Activated T-helper 2 cell treated with anti-CD3 and anti-CD28 coated beads, Interferon-gamma antibody, Interleukin-2, Interleukin-4, amounts not matched to agents 10 μg/mL and 5 μg/mL and 100 μg/mL, durations not matched to agents 14 hours and 24 hours and 36 hours (primary cell): ENCODE results near the gene IER3. TPM values are rescaled to one million over a fixed set of nuclear protein-coding genes. Genes with fewer than 3 reads are reported as not detected.

Experiments used
- DNase-seq: peaks from one replicate; pipeline ENCODE4 v3.0.0; 2021; ENCODE audit warnings: low spot score
- H3K27ac Mint-ChIP-seq: one replicate; pipeline ENCODE4 v1.8.0; 2021; ENCODE audit warnings: mixed read lengths
- H3K27me3 Mint-ChIP-seq: one replicate; pipeline ENCODE4 v1.8.0; 2021; ENCODE audit warnings: low read depth, mixed read lengths
- H3K36me3 Mint-ChIP-seq: one replicate; pipeline ENCODE4 v1.8.0; 2021; ENCODE audit warnings: low read depth, mixed read lengths
- H3K4me1 Mint-ChIP-seq: one replicate; pipeline ENCODE4 v1.8.0; 2021; ENCODE audit warnings: low read depth, mixed read lengths
- H3K4me3 Mint-ChIP-seq: one replicate; pipeline ENCODE4 v1.8.0; 2021; ENCODE audit warnings: low read depth, mild to moderate bottlenecking, moderate library complexity, mixed read lengths
- H3K9me3 Mint-ChIP-seq: one replicate; pipeline ENCODE4 v1.8.0; 2021; ENCODE audit warnings: mixed read lengths
- intact Hi-C: fragments of 100-400 bp; cut with micrococcal nuclease; formaldehyde crosslinking; loops from one replicate; pipeline ENCODE4 v1.15.1; 2023
- total RNA-seq: library from RNA; stranded (reverse); gene quantifications from 2 replicates; pipeline ENCODE4 v1.2.3, GENCODE V29; 2022

Gene IER3
- total RNA-seq, 1 donor from 2014 or later: 190 TPM

DNA sequence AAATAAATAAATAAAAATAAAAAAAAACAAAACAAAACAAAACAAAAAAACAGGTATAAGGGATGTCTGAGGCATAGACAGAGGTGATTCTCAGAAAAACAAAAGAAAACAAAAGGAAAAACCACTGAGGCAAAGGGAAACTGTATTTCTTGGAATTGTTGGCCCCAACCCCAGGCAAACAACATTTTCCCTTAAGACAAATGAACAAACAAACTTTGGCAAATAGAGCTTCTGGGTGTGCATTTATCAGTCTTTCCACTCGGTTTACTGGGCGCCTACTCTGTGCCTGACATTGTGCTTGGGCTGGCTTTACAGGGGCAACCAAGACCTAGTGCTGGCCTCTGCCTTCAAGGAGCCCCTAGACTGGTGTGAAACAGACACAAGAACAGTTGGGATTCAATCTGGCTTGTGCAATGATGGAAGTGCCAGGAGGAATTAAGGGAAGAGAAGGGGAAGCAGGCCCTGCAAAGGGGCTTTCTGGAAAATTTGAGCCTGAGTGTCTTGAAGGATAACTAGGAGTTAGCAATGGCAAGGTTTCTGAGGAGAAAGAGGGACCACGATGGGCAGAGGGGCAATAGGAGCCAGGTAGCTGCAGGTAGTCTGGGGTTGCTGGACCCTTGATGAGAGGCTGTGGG lies 33.8 kb upstream of the IER3 start:
- peaks cover 57% of the 10 kb centered on the region for H3K4me1 Mint-ChIP-seq
- H3K36me3 Mint-ChIP-seq: no peaks in the 10 kb centered on the region
- no peak for DNase-seq
- no peaks in the 10 kb centered on the region for H3K27me3 Mint-ChIP-seq
- H3K27ac Mint-ChIP-seq: peak overlapping the region; percentile 72
- H3K4me3 Mint-ChIP-seq: peak overlapping the region; percentile 13
- H3K9me3 Mint-ChIP-seq: no peaks in the 10 kb centered on the region
- intact Hi-C loops: no loop called here

- Mint-ChIP-seq H3K27me3 (no peaks in the 10 kb centered on the region), H3K36me3 (peaks cover 4% of the 10 kb centered on the region), H3K4me3 (no peak overlapping the region), H3K4me1 (peaks cover 60% of the 10 kb centered on the region), H3K9me3 (no peaks in the 10 kb centered on the region), H3K27ac (peak overlapping the region; percentile 6)
- intact Hi-C loops: no loop called here
- no peak for DNase-seq
Observed at GRCh38 chr6:30777155-30777485, 32.8 kb upstream of the IER3 start.

DNA sequence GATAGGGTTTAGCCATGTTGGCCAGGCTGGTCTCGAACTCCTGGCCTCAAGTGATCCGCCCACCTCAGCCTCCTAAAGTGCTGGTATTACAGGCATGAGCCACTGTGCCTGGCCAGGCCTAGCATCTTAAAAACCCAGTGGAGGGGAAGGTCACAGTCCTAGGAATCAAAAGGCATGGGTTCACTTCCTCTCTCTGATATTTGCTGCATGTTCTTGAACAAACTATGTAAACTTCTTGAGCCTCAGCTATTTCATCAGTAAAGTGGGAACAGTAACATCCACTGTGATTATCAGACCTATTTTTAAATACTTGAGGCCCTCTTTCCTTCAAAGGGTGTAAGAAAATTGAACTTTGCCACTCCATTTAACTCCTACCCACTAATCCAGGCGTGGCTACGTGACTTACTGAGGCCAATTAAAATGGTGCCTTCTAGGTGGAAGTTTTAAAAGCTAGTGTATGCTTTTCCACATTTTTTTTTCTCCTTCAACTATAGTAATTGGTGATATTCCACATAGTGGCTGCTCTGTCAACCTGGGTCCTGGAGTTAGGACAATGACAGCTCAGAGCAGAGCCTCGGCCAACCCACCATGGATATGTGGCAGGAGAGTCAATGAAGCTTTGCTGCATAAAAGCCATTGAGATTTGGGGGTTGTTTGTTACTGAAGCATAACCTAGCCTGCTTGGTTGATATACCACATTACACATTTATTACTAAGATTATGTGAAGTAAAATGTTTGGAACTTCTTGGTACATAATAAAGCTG lies 32.2 kb upstream of the IER3 start:
- intact Hi-C loops: no loop called here
- Mint-ChIP-seq H3K27me3 (no peaks in the 10 kb centered on the region), H3K27ac (no peak overlapping the region), H3K4me3 (no peak overlapping the region), H3K4me1 (peaks cover 55% of the 10 kb centered on the region), H3K36me3 (peaks cover 4% of the 10 kb centered on the region), H3K9me3 (no peaks in the 10 kb centered on the region)
- no peak for DNase-seq

DNA sequence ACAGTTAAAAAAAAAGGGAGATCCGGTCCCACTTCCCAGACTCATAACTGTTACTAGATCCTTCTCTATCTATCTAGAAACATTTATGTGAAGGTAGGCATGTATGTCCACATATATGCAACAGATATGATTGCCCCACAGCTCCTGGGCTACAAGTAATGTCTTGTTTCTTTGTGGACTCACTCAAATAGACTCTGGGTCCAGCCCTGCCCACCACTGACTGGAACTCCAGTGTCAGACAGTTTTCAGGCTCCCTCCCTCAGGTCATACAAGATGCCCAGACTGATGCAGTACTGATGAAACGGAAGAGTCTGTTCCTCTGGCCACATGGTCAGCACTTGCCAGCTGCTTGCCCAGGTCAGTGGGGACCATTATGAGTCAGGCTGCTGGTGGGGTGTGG lies 30.8 kb upstream of the IER3 start:
- peaks cover 57% of the 10 kb centered on the region for H3K4me1 Mint-ChIP-seq

GRCh38 chr6:30774701-30775100 lies 30.4 kb upstream of the IER3 start:
- intact Hi-C loops: no loop called here
- Mint-ChIP-seq H3K36me3 (peaks cover 4% of the 10 kb centered on the region), H3K4me1 (peaks cover 57% of the 10 kb centered on the region), H3K27me3 (no peaks in the 10 kb centered on the region), H3K4me3 (no peak overlapping the region), H3K27ac (no peak overlapping the region), H3K9me3 (no peaks in the 10 kb centered on the region)
- DNase-seq: no peak

More for the DNA sequence above, 30.8 kb upstream of the IER3 start:
- Mint-ChIP-seq H3K27me3 (no peaks in the 10 kb centered on the region), H3K36me3 (peaks cover 4% of the 10 kb centered on the region), H3K27ac (no peak overlapping the region), H3K4me3 (no peak overlapping the region), H3K9me3 (no peaks in the 10 kb centered on the region)
- intact Hi-C loops: no loop called here
- no peak for DNase-seq

- no peaks in the 10 kb centered on the region for H3K27me3 Mint-ChIP-seq
- H3K4me3 Mint-ChIP-seq: no peak overlapping the region
- no peaks in the 10 kb centered on the region for H3K9me3 Mint-ChIP-seq
- H3K36me3 Mint-ChIP-seq: peaks cover 4% of the 10 kb centered on the region
- H3K27ac Mint-ChIP-seq: peak overlapping the region; percentile 98
- intact Hi-C loops: no loop called here
- peaks cover 64% of the 10 kb centered on the region for H3K4me1 Mint-ChIP-seq
- DNase-seq: no peak
Observed at GRCh38 chr6:30770592-30770991, 26.2 kb upstream of the IER3 start.

DNA sequence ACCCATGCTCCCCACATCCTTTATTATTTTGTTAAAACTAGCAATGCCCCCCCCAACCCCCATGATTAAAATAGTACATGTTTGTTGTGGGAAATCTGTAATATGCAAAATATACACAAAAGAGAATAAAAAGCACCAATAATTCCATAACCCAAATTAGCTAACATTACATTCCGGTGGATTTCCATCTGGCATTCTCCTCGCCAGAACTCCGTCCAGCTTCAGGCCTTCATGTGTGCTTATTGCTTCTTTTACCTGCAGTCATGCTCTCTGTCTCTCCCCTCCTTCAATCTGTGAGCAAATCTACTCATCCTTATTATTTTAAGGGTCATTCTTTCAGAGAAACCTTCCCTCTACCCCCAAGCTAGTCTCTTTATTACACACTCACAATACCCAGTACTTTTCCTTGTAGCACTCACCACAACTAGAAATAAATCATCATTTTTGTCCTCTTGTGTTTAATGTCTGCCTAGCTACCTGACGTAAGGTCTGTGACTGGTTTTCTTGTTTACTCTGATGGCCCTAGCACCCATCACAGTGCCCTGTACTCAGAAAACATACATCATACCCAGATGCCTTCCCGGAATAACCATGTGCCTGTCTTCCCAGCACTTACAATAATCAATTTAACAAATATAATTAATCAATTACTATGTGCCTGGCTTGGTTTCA lies 25.6 kb upstream of the IER3 start:
- intact Hi-C loops: loop anchor here (1.0 kb wide), 4 partner anchors 18 to 40 kb away; partner anchors contain the start of gene FLOT1
- H3K4me3 Mint-ChIP-seq: peak overlapping the region; percentile 66
- DNase-seq: no peak
- H3K27me3 Mint-ChIP-seq: no peaks in the 10 kb centered on the region
- H3K9me3 Mint-ChIP-seq: no peaks in the 10 kb centered on the region
- peaks cover 4% of the 10 kb centered on the region for H3K36me3 Mint-ChIP-seq
- peak overlapping the region; percentile 98 for H3K27ac Mint-ChIP-seq
- peaks cover 64% of the 10 kb centered on the region for H3K4me1 Mint-ChIP-seq

- H3K4me1 Mint-ChIP-seq: peaks cover 68% of the 10 kb centered on the region
- H3K4me3 Mint-ChIP-seq: peak overlapping the region; percentile 66
- peaks cover 4% of the 10 kb centered on the region for H3K36me3 Mint-ChIP-seq
- H3K27ac Mint-ChIP-seq: peak overlapping the region; percentile 98
- H3K9me3 Mint-ChIP-seq: no peaks in the 10 kb centered on the region
- DNase-seq: peak; percentile 68
- H3K27me3 Mint-ChIP-seq: no peaks in the 10 kb centered on the region
- intact Hi-C loops: loop anchor here (1.0 kb wide), 4 partner anchors 19 to 41 kb away; partner anchors contain the start of gene FLOT1
Observed at GRCh38 chr6:30769088-30769852, 24.9 kb upstream of the IER3 start.

DNA sequence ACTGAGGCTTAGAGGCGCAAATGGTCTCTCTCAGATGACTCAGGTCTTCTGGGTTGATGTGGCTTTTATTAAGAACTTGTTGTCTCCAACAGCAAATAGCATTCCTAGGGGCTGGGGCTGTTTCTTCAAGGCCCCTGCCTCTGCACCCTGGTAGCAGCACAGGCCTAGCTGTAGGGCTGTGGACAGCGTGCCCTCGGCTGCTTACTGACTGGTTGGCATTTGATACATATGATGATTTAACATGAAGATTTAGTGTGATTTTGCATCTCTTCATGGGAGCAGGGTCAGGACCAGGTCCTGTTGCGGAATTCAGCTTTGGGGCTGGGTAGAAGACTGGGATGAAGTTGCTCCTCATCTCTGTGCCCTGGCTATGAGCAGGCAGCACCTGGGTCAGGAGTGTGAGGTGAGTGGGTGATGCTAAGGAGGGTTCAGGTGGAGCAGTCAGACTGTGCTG lies 24.3 kb upstream of the IER3 start:
- no peaks in the 10 kb centered on the region for H3K9me3 Mint-ChIP-seq
- intact Hi-C loops: loop anchor here (1.0 kb wide), 4 partner anchors 20 to 42 kb away; partner anchors contain the start of gene FLOT1
- H3K4me3 Mint-ChIP-seq: peak overlapping the region; percentile 66
- H3K27ac Mint-ChIP-seq: peak overlapping the region; percentile 98
- peaks cover 70% of the 10 kb centered on the region for H3K4me1 Mint-ChIP-seq
- no peaks in the 10 kb centered on the region for H3K27me3 Mint-ChIP-seq
- H3K36me3 Mint-ChIP-seq: peaks cover 4% of the 10 kb centered on the region
- DNase-seq: no peak

DNA sequence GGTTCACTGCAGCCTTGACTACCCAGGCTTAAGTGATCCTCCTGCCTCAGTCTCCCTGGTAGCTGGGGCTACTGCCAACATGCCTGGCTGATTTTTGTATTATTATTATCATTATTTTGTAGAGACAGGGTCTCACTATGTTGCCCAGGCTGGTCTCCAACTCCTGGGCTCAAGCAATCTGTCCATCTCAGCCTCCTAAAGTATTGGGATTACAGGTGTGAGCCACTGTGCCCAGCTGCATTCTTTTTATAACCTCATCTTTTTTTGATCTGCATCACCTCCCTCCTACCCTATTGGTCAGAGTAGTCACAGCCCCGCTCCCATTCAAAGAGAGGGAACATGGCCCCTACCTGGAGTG lies 23.6 kb upstream of the IER3 start:
- intact Hi-C loops: no loop called here

DNA sequence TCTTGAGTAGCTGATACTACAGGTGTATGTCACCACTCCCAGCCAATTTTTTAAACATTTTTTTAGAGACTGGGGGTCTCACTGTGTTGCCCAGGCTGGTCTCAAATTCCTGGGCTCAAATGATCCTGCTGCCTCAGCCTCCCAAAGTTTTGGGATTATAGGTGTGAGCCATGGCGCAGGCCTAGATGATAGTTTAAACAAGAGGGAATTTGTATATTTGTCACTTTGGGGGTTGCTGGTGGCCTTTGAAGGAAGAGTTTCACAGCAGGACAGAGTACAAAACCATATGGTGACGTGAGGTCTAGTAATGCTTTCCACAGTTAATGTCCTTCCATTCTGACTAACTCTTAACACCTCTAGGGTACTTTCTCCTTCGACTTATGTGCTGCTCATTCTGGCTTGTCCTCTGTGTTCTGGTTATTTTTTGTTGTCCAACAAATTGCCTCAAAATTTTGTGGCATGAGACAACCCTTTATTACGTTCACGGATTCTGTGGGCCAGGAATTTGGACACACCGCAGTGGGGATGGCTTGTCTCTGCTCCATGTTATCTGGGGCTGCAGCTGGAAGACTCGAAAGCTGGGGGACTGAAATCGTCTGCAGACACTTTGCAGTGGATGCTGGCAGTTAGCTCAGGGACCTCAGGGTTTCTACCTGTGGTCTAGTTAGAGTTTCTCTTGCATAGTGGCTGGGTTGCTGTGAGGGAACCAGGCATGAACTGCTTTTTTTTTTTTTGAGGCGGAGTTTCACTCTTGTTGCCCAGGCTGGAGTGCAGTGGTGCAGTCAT lies 23.0 kb upstream of the IER3 start:
- H3K27ac Mint-ChIP-seq: peak overlapping the region; percentile 90
- DNase-seq: no peak
- intact Hi-C loops: no loop called here

More for the DNA sequence above, 23.6 kb upstream of the IER3 start:
- Mint-ChIP-seq H3K9me3 (no peaks in the 10 kb centered on the region), H3K4me1 (peaks cover 72% of the 10 kb centered on the region), H3K27ac (peak overlapping the region; percentile 90), H3K4me3 (peak overlapping the region; percentile 46), H3K36me3 (peaks cover 4% of the 10 kb centered on the region), H3K27me3 (no peaks in the 10 kb centered on the region)
- no peak for DNase-seq

More for the DNA sequence above, 23.0 kb upstream of the IER3 start:
- Mint-ChIP-seq H3K36me3 (peaks cover 3% of the 10 kb centered on the region), H3K4me3 (no peak overlapping the region), H3K9me3 (no peaks in the 10 kb centered on the region), H3K27me3 (no peaks in the 10 kb centered on the region), H3K4me1 (peaks cover 67% of the 10 kb centered on the region)
